Measurements from ENCODE around the gene REST.

The REST gene

DNA sequence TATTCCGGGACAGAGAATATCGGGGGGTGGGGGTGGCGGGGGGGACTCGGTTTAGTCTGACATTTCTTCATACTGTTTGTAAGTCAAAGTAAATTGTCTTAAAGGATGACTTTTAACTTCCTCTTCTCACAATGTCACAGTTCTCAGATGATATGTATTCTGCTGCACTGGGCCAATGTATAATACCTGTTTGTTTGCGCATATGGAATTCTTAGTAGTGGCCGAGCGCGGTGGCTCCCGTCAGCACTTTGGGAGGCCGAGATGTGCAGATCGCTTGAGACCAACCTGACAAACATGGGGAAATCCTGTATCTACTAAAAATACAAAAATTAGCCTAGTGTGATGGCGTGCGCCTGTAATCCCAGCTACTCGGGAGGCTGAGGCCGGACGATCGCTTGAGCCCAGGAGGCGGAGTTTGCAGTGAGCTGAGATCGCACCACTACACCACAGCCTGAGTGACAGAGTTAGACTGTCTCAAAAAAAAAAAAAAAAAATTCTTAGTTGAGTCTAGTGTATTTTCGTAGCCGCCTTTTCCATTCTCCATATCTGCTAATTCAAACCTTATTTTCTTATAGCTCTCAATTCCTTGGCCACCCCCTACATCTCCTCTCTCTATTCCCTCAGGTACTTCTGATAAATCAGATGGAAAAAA is 71.8 kb downstream of the REST start:
- ChIA-PET CTCF (interaction anchor here (0.6 to 4.4 kb wide), 9 partner anchors 8 to 52 kb away, joined by 3 to 18 read pairs (median 4); no protein-coding TSS in a partner anchor), POLR2A (interaction anchor here (0.6 to 1.2 kb wide), 4 partner anchors 11 to 542 kb away, joined by 3 to 6 read pairs (median 4); no protein-coding TSS in a partner anchor)
- DNase-seq (ENCODE audit: extremely low spot score): no peak
- TF ChIP-seq CTCF (IDR thresholded peaks at IDR 0.05; ENCODE audit: control extremely low read depth, extremely low read depth, low read depth, missing control alignments): no peak

DNA sequence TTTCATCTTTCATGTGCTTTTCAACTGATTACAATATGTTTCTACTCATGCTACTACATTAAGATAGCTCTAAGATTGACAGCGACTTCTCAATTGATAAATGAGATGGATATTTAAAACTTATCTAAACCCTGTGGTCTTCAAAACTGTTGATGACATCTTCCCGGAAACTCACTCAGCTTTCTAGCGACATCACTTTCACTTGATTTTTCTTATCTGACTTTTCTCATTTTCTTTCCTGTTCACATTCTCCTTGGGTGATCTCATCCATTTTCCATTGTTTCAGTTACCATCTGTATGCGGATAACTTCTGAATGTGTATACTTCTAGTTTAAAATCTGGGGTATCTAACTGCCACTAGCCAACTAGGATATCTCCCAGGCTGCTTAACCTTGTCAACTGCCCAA is 74.1 kb downstream of the REST start:
- no peak for DNase-seq (ENCODE audit: extremely low spot score)
- ChIA-PET CTCF (interaction anchor here (0.9 kb wide), 1 partner anchor 26 kb away, joined by 3 read pairs; no protein-coding TSS in a partner anchor), POLR2A (no interaction called here)
- no peak for TF ChIP-seq CTCF (IDR thresholded peaks at IDR 0.05; ENCODE audit: control extremely low read depth, extremely low read depth, low read depth, missing control alignments)

GRCh38 chr4:56986192-56986591 is 78.5 kb downstream of the REST start:
- DNase-seq (ENCODE audit: extremely low spot score): no peak
- no peak for TF ChIP-seq CTCF (IDR thresholded peaks at IDR 0.05; ENCODE audit: control extremely low read depth, extremely low read depth, low read depth, missing control alignments)
- CTCF ChIA-PET: interaction anchor here (1.2 to 2.0 kb wide), 2 partner anchors 10 to 11 kb away, joined by 3 to 5 read pairs; no protein-coding TSS in a partner anchor
- POLR2A ChIA-PET: no interaction called here

- POLR2A ChIA-PET: interaction anchor here (1.7 kb wide), 1 partner anchor 9 kb away, joined by 12 read pairs; the partner anchor contains the start of genes NOA1 and POLR2B
- no peak for DNase-seq (ENCODE audit: extremely low spot score)
- CTCF ChIA-PET: interaction anchor here (1.2 to 3.4 kb wide), 4 partner anchors 9 to 21 kb away, joined by 3 to 12 read pairs (median 5); no protein-coding TSS in a partner anchor
- TF ChIP-seq CTCF (IDR thresholded peaks at IDR 0.05; ENCODE audit: control extremely low read depth, extremely low read depth, low read depth, missing control alignments): no peak
Measured at GRCh38 chr4:56986952-56987351, 79.3 kb downstream of the REST start.

- POLR2A ChIA-PET: interaction anchor here (0.6 to 1.3 kb wide), 3 partner anchors 11 to 1576 kb away, joined by 4 to 6 read pairs (median 6); partner anchors contain the start of genes NOA1 and POLR2B
- no peak for TF ChIP-seq CTCF (IDR thresholded peaks at IDR 0.05; ENCODE audit: control extremely low read depth, extremely low read depth, low read depth, missing control alignments)
- no peak for DNase-seq (ENCODE audit: extremely low spot score)
- CTCF ChIA-PET: interaction anchor here (1.0 to 3.4 kb wide), 5 partner anchors 9 to 18 kb away, joined by 4 to 12 read pairs (median 9); partner anchors contain the start of genes NOA1 and POLR2B
Measured at GRCh38 chr4:56990109-56990905, 82.6 kb downstream of the REST start.

- no peak for TF ChIP-seq CTCF (IDR thresholded peaks at IDR 0.05; ENCODE audit: control extremely low read depth, extremely low read depth, low read depth, missing control alignments)
- ChIA-PET CTCF (interaction anchor here (1.1 to 1.7 kb wide), 3 partner anchors 9 to 16 kb away, joined by 5 to 6 read pairs (median 5); no protein-coding TSS in a partner anchor), POLR2A (no interaction called here)
- no peak for DNase-seq (ENCODE audit: extremely low spot score)
Measured at GRCh38 chr4:56995525-56995924, 87.8 kb downstream of the REST start.

Data from GM10248 (cell line).